HG03064 (cell line): ENCODE results near the gene MRPL54.

Source experiments
- ATAC-seq: cut with Tn5 transposase; IDR thresholded peaks from one replicate; pipeline ENCODE4 v1.9.1; 2021; ENCODE audit warnings: low read depth; ENCODE audit not compliant: unreplicated experiment

MRPL54 gene

DNA sequence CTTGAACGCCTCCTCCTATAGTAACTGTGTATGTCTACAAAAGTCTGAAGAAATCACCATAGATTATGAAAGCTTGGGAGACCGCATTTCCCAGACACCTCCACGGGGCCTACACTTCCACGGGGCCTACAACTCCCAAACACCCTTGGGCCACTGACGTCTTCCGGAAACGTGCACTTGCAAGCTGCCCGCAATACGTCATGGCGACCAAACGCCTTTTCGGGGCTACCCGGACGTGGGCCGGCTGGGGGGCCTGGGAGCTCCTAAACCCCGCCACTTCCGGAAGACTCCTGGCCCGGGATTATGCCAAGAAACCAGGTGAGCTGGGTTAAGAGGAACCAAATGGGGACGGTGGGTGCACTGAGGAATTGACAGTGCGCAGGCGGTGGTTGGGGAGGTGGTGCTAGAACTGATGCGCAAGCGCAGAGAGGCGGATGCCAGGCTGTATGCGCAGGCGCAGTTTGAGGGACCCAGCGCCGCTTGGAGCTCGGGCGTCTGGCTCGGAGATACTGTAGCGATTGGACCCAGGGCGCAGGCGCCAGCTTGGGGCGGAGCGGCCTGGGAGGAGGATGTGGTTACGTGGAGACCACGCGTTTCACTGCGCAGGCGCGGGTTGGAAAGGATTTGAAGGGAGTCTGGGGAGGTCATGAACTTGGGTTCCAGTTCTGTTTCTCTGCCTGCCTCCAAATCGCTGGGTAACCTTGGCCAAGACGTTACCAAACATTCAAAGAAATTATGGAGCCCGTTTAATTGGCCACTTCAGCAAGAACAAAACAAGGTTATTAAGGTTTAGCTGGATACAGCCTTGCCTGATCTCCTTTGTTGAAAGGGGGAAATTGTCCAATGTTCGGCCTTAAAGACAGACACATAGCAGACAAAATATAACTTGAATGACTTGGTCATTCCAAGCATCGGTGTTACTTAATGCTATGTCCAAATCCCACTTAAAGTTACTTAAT is at the start of gene MRPL54:
TSS of gene MRPL54 (plus strand) at position 182 of the 959 bp plus-strand sequence. CDS start at position 201, 19 bp downstream.
- peak; percentile 46 for ATAC-seq

DNA sequence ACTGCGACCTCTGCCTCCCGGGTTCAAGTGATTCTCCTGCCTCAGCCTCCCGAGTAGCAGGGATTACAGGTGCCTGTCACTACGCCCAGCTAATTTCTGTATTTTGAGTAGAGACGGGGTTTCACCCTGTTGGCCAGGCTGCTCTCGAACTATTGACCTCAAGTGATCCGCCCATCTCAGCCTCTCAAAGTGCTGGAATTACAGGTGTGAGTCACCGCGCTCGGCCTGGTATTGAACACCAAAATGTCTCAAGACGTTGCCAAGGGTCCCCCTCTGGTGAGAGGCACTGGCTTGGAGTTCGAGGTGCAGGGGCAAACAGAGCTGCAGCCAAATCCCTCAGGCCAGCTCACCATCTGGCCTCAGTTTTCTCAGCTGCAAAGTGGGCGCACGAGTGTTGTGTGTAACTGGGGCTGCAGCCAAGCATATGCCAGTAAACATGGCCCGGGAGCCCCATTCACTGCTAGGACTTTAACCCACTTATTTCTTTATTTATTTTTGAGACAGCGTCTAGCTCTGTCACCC is 46.3 kb upstream of the MRPL54 start:
- ATAC-seq: no peak

DNA sequence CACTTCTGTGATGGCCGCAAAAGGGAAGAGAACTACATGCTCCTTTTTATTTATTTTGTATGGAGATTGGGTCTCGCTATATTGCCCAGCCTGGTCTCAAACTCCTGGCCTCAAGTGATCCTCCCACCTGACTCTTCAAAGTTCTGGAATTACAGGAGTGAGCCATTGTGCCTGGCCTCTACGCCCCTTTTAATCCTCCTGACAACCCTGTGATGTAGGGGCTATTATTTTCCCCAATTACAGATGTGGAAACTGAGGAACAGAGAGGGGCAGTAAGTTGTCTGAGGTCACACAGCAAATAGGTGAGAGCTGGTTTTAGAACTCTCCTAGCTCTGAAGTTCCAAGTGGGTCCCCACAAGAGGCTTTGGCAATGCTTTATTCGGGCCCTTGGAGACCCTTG is 42.6 kb upstream of the MRPL54 start:
- ATAC-seq: no peak

DNA sequence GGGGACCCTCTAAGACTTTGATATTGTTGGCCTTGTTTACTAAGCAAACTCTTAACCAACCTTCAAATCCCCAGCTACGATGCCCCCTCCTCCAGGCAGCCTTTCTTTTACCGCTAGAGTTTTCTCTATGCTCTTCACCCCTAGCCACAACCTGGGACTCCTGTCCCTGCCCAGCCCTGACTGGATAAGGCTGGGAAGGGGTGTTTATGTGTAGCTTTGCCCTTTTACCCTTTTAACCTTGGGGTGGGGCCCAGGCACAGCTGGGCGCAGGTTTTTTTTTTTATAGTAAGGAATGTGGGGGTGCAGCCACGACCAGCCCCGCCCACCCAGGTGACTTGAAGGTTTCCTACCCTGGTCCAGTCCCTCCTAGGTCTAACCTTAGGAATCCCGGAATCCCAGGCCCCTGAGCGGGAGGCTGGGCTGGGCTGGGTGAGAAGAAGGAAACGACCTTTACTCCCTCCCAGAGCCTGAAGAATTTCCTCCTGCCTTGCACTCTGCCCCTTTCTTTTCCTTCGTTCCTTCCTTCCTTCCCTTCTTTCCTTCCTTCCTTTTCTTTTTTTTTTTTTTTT is 42.0 kb upstream of the MRPL54 start:
- no peak for ATAC-seq

DNA sequence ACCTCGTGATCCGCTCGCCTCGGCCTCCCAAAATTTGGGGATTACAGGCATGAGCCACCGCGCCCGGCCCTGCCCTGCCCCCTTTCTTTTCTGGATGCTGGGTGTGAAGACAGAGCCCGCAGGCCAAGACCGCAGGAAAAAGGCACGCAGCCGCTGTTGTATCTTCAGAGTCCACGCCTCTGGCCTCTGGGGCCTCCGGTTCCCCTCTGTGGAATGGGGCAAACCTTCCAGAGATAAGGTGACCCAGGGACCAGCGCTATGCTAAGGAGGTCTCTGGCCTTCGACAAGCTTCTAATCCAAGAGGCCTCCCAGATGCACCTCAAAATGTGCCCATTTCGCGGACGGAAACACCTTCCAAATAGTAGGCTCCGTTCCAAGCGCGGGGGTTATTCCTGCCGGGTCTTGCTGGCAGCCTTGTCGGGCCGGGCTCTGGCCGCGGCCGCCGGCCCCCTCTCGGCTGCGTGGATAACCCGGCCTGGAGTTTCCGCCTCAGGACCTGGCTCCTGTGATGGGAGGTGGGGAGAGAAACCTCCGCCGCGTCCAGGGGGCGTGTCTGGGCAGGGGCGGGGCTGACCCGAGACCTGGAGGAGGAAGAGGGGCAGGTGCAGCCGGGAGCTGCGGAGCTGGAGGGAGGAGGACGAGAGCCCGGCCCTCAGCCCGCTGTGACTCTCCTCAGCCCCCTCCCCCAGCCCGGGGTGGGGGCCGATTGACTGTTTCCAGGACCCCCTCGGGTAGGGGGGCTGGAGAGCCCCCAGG is 41.2 kb upstream of the MRPL54 start:
- no peak for ATAC-seq

DNA sequence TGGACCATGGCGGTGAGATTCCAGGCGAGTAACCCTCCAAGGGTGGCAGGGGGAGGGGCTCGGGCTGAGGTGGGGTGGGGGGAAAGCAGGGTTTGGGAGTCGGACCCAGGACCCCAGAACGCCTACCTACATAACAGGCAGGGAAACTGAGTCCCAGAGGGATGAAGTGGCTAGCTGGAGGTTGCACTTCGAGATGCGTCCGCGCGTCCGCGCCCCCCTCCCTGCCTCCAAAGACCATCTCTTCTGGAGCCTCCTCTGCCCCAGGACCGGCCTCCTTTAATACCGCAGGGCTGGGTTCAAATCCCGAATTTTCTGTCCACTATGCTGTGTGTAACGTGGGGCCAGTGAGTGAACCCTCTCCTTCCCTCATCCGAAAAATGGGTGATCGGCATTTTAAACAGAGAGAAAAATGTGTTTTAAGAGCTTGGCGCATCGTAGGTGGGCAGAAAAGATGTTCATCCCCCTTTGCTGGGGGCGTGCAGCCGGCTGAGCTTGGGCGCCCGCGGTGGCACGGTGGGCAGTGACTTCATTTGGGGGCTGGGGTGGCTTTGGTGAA is 40.5 kb upstream of the MRPL54 start:
- ATAC-seq: no peak

DNA sequence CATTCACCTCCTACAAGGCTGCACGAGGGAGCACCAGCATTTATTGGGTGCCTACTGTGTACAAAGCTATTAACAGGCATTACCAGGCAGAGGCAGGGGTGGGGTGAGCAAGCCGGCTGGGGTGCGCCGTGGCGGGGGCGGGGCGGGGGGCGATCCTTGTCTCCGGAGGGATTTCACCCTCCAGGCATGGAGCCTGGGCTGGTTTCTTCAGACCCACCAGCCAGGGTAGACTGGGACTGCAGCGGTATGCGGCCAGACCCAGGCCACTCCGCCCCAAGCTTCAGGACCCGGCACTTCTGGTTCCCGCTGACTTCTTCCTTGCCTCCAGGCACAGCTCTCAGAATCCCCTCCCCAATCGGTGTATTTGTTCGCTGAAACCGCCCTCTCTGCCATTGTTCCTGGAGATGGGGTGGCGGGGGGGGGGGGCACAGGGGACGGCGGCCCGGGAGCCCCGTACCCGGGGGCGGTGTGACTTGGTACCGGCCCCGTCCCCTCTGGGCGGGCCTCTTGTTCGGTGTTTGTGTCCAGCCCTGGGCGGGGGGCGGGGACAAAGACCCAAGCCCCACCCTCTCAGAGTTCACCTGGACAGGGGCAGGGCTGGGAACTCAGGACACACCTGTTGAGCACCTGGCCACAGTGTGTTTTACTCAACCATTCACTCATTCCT is 39.9 kb upstream of the MRPL54 start:
- ATAC-seq: no peak

DNA sequence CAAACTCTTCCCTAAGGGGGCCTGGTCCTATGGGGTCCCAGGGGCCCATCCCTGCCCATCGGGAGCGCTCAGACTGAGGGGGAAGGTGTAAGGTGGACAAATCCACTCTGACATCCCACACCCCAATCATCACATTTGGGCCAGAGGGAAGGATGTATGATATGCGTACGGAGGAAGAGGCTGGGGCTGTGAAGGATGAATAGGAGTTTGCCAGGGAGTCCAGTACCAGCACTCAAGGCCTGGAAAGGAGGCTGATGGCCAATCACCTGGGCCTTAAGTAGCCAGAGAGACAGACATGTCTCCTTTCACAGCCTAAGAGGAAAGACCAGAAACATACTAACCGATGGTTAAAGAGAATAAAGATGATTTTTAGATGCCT is 39.4 kb upstream of the MRPL54 start:
- ATAC-seq: no peak

DNA sequence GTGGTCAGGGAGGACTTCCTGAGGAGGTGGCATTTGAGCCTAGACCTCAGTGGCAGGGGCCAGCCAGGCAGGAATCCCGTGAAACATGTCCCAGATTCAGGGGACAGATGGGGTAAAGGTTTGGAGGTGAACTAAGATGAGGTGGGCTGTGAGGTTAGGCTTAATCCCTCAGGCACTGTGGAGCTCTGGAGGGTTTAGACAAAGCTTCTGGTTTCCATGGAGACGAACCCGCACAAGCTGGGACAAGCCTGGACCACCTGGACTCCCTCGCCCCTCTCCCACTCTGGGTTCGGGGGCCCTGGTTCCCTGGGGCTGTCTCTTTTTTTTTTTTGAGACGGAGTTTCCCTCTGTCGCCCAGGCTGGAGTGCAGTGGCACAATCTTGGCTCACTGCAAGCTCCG is 38.6 kb upstream of the MRPL54 start:
- no peak for ATAC-seq

DNA sequence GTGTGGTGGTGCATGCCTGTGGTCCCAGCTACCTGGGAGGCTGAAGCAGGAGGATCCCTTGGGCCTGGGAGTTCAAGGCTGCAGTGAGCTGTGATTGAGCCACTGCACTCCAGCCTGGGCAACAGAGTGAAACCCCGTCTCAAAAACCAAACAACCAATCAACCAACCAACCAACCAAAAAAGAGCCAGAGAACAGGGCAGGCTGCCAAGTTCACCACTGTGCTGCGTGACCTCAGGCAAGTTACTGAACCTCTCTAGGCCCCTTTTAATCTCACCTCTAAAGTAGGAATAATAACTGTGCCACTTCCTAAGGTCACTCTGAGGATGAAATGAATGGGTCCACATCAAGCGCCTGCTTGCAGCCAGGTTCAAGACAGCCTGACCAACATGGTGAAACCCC is 37.4 kb upstream of the MRPL54 start:
- ATAC-seq: no peak

DNA sequence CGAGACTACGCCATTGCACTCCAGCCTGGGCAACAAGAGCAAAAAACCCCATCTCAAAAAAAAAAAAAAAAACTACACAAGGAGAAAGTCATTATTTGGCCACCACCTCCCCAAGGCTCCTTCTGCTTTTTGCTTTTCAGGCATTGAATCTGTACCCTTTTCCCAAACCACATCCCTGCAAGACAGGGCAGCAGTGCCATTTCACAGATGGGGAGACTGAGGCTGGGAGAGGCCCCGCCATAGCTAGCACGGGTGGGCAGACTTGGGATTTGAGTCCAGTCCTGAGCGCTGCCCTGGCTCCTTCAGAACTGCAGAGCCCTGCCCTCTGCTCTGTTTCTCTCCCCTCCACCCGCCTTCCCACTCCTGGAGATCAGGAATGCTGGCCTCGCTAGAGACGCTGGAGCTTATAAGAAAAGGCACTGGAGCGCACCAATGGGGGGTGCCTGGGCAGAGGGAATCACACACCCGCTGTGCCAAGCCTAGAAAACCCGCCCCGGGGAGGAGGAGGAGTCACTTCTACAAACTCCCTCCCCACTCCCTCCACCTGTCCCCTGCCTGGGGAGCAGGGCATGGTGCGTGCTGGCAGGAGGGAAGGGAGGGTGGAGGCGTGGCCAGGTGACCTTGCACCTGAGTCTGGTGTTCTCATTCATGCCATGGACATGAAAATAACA is 36.7 kb upstream of the MRPL54 start:
- no peak for ATAC-seq

DNA sequence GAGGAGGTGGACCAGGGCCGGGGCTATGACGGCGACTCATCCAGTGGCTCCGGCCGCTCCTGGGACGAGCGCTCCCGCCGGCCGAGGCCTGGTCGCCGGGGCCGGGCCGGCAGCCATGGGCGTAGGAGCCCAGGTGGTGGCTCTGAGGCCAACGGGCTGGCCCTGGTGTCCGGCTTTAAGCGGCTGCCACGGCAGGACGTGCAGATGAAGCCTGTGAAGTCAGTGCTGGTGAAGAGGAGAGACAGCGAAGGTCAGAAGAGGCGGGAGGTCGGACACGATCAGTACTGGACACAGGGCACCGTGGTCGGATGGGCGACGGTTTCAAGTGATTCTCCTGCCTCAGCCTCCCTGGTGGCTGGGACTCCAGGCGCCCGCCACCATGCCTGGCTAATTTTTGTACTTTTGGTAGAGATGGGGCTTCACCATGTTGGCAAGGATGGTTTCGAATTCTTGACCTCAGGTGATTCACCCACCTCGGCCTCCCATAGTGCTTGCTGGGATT is 32.0 kb upstream of the MRPL54 start:
- ATAC-seq: no peak

DNA sequence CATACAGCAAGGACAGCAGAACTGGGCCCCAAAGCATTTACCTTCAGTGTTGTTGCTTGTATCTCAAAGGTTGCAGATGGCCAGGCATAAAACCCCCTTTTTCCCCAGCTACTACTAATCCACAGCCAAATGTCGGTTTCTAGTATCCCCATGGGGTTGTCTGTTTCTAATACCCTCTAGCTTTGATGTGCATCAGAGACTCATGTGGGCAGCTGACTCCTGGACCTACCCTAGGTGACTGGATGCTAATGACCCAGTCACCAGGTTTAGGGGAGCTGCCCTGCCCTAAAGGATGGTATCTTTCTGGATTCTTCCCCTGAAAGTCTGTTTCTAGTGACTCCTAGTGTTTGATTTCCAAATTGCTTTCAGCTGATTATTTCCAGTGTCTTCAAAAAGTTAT is 30.4 kb upstream of the MRPL54 start:
- ATAC-seq: no peak

DNA sequence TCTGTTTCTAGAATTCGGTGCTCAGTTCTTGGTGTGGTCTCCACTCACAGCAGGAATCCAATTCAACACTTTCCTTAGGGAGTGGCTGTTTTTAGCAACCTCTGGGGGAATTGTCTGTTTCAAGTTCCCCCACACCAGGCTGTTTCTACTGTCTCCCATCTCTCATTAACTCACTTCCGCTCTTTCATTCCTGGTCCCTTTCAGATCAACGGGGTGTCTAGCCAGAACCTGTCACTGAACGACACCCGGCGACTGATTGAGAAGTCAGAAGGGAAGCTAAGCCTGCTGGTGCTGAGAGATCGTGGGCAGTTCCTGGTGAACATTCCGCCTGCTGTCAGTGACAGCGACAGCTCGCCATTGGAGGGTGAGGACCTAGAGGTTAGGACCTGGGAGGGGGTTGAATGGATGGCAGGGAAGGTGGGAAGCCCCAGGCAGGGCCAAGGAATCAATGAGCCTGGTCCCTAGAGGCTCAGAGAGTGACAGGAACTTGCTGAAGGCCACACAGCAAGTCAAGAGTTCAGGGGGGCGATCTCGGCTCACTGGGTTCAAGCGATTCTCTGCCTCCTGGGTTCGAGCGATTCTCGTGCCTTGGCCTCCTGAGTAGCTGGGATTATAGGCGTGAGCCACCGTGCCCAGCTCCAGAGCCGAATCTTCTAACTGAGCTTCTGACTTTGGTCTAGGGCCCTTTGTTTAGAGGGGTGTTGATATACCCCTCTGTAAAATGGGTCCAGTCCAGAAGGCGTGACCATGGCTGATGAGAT is 28.8 kb upstream of the MRPL54 start:
- no peak for ATAC-seq

DNA sequence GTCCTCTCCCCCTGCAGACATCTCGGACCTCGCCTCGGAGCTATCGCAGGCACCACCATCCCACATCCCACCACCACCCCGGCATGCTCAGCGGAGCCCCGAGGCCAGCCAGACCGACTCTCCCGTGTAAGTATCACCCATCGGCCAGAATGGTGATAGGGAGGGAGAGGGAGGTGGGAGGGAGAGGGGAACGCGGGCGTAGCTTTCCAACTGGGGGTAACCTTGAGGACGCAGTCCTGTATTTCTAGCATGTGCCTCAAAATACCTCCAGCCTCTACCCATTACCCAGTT is 28.2 kb upstream of the MRPL54 start:
- ATAC-seq: no peak

DNA sequence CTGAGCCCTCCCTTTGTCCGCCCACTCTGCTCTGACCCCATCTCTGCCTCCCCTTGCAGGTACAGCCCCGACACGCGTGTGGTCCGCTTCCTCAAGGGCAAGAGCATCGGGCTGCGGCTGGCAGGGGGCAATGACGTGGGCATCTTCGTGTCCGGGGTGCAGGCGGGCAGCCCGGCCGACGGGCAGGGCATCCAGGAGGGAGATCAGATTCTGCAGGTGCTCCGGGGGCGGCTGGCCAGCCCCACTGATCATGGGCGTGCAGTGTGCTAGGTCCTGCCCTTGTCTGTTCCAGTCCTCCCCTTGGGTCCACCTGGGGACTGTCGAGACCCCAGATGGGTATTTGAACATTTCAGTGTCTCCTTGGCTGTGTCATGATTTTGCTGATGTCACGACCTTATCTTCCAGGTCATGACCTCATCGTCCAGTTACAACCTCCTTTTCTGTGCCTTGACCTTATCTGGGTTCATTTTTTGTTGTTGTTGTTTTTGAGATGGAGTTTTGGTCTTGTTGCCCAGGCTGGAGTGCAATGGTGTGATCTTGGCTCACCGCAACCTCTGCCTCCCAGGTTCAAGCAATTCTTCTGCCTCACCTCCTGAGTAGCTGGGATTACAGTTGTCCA is 26.3 kb upstream of the MRPL54 start:
- ATAC-seq: no peak

DNA sequence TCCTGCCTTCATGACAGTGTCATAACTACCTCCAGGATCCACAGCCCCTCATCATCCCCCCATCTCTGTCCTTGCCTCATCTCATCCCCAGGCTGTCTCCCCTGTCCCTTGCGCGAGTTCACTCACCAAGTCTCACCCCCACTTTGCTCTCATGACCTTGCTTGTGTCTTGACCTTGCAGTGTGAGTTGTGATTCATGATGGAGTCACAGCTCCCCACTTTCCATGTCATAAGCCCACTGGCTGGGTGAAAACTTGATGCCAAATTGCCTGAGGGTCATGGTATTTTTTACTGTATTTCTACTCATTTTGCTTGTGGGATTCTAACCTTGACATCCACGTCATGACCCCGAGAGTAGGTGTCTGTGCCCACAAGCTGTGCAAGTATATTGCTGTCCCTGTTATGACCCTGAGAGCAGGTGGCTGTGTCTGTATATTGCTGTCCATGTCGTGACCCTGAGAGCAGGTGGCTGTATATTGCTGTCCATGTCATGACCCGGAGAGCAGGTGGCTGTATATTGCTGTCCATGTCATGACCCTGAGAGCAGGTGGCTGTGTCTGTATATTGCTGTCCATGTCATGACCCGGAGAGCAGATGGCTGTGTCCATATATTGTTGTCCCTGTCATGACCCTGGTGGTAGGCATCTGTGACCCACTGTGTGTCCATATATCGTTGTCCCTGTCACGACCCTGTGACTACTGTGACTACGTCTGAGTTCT is 24.8 kb upstream of the MRPL54 start:
- no peak for ATAC-seq
